IMR-90 (cell line): Measurements from ENCODE around the gene SLC44A4. TPM values are rescaled to one million over a fixed set of nuclear protein-coding genes. Genes with fewer than 3 reads are reported as not detected.

Experiments used
- ATAC-seq: fragments of 200-7000 bp; cut with Tn5 transposase; 2 replicates; pipeline ENCODE4 v1.9.1; 2020; ENCODE audit warnings: low read depth, mild to moderate bottlenecking, moderate library complexity
- BruUV-seq: library from RNA; stranded (reverse); fragments of 400-500 nt; replicated peaks from 2 replicates; lab custom pipeline; 2021; lab: Mats Ljungman, UMichigan
- CTCF ChIA-PET: fragments of 300-600 bp; formaldehyde crosslinking; extraction: SDS; loops from one replicate; lab custom pipeline; 2021; ENCODE audit warnings: antibody characterized with exemption; lab: Yijun Ruan, JAX
- POLR2A ChIA-PET: fragments of 300-600 bp; sonication (Branson Sonifier 250); formaldehyde crosslinking; loops from one replicate; lab custom pipeline; 2022; ENCODE audit warnings: antibody characterized with exemption; ENCODE audit not compliant: unreplicated experiment; lab: Charles Lee
- DNase-seq: peaks from one replicate; pipeline ENCODE4 v3.0.0; 2013
- H2AFZ ChIP-seq: replicated peaks from 2 replicates; pipeline ENCODE3; 2013; ENCODE audit warnings: low read length, mild to moderate bottlenecking; ENCODE audit not compliant: poor library complexity
- H2AK5ac ChIP-seq: 2 replicates; pipeline ENCODE4 v1.6.1; 2013; ENCODE audit warnings: low read depth, low read length, inconsistent platforms
- H2AK9ac ChIP-seq: replicated peaks from 2 replicates; pipeline ENCODE3; 2013; ENCODE audit warnings: mild to moderate bottlenecking, low read depth, low read length, moderate library complexity; ENCODE audit not compliant: poor library complexity
- H2BK120ac ChIP-seq: 2 replicates; pipeline ENCODE4 v1.6.1; 2013; ENCODE audit warnings: low read depth, low read length, inconsistent platforms
- H2BK15ac ChIP-seq: 3 replicates; pipeline ENCODE4 v1.6.1; 2013; ENCODE audit warnings: low read depth, low read length, inconsistent platforms
- H2BK20ac ChIP-seq: 2 replicates; pipeline ENCODE4 v1.6.1; 2013; ENCODE audit warnings: low read depth, mild to moderate bottlenecking, inconsistent platforms, low read length, moderate library complexity
- H2BK5ac ChIP-seq: 2 replicates; pipeline ENCODE4 v1.6.1; 2013; ENCODE audit warnings: mild to moderate bottlenecking, low read depth, low read length, inconsistent platforms; ENCODE audit not compliant: poor library complexity, severe bottlenecking
- H3K14ac ChIP-seq: replicated peaks from 2 replicates; pipeline ENCODE4 v1.6.1; 2013; ENCODE audit warnings: low read depth, low read length, inconsistent platforms
- H3K18ac ChIP-seq: 2 replicates; pipeline ENCODE4 v1.6.1; 2013; ENCODE audit warnings: low read depth, low read length, control low read depth
- H3K23ac ChIP-seq: 2 replicates; pipeline ENCODE4 v1.6.1; 2013; ENCODE audit warnings: low read depth, low read length, inconsistent platforms
- H3K27ac ChIP-seq: 2 replicates; pipeline ENCODE4 v1.5.1; 2013; ENCODE audit warnings: mild to moderate bottlenecking, control low read depth, low read length; ENCODE audit not compliant: insufficient read depth
- H3K27me3 ChIP-seq: 2 replicates; pipeline ENCODE4 v1.6.1; 2013; ENCODE audit warnings: low read length; ENCODE audit not compliant: control insufficient read depth, insufficient read depth
- H3K36me3 ChIP-seq: 2 replicates; pipeline ENCODE4 v1.6.1; 2013; ENCODE audit warnings: low read length, mixed read lengths; ENCODE audit not compliant: control insufficient read depth, insufficient read depth
- H3K4ac ChIP-seq: 2 replicates; pipeline ENCODE4 v1.6.1; 2013; ENCODE audit warnings: low read depth, low read length, inconsistent platforms
- H3K4me1 ChIP-seq: 2 replicates; pipeline ENCODE4 v1.6.1; 2013; ENCODE audit warnings: low read length, mixed read lengths; ENCODE audit not compliant: control insufficient read depth, insufficient read depth
- H3K4me2 ChIP-seq: 2 replicates; pipeline ENCODE4 v1.6.1; 2013; ENCODE audit warnings: low read depth, mild to moderate bottlenecking, control low read depth, low read length, moderate library complexity
- H3K4me3 ChIP-seq: 2 replicates; pipeline ENCODE4 v1.5.1; 2013; ENCODE audit warnings: low read depth, mild to moderate bottlenecking, control low read depth, low read length, moderate library complexity; ENCODE audit not compliant: insufficient read depth
- H3K56ac ChIP-seq: 2 replicates; pipeline ENCODE4 v1.6.1; 2013; ENCODE audit warnings: low read length, inconsistent platforms; ENCODE audit not compliant: insufficient read depth; ENCODE audit errors: extremely low read depth
- H3K79me1 ChIP-seq, 2 experiments: 2 replicates each; pipeline ENCODE4 v1.6.1; 2013; ENCODE audit warnings: low read length in 2 of 2, inconsistent platforms in 1 of 2, low read depth in 1 of 2
- H3K9ac ChIP-seq: 2 replicates; pipeline ENCODE4 v1.6.1; 2013; ENCODE audit warnings: low read depth, low read length, control low read depth
- H3K9me1 ChIP-seq: 2 replicates; pipeline ENCODE4 v1.6.1; 2013; ENCODE audit warnings: low read length, inconsistent platforms; ENCODE audit not compliant: insufficient read depth
- H3K9me3 ChIP-seq: 2 replicates; pipeline ENCODE4 v1.6.1; 2013; ENCODE audit warnings: low read length; ENCODE audit not compliant: control insufficient read depth, insufficient read depth
- H4K20me1 ChIP-seq: 2 replicates; pipeline ENCODE4 v1.6.1; 2013; ENCODE audit warnings: low read length, inconsistent platforms; ENCODE audit not compliant: insufficient read depth
- H4K5ac ChIP-seq: 2 replicates; pipeline ENCODE4 v1.6.1; 2013; ENCODE audit warnings: mild to moderate bottlenecking, low read depth, low read length, control low read depth
- H4K8ac ChIP-seq, 2 experiments: 2 replicates each; pipeline ENCODE4 v1.6.1; 2013; ENCODE audit warnings: low read depth in 2 of 2, low read length in 2 of 2, control low read depth in 1 of 2, inconsistent platforms in 1 of 2
- H4K91ac ChIP-seq: 2 replicates; pipeline ENCODE4 v1.6.1; 2013; ENCODE audit warnings: low read depth, low read length, inconsistent platforms; ENCODE audit not compliant: insufficient read depth
- BHLHE40 ChIP-seq: fragments of 150-350 bp; IDR thresholded peaks from 2 replicates; pipeline ENCODE4 v1.6.1; 2016; ENCODE audit warnings: mild to moderate bottlenecking, low read depth, low read length
- FOS ChIP-seq: fragments of 150-350 bp; IDR thresholded peaks from 2 replicates; pipeline ENCODE4 v1.6.1; 2016; ENCODE audit warnings: low read depth, low read length
- MAFK ChIP-seq: IDR thresholded peaks from 2 replicates; pipeline ENCODE4 v1.6.1; 2012; ENCODE audit warnings: low read depth, low read length, improper control_type of control experiment
- WGBS, 2 experiments: methylation state at CpG; one replicate each; pipeline versions ENCODE4 v1.1.5 to v1.1.7; 2013; ENCODE audit warnings: missing lambda C conversion rate in 2 of 2; ENCODE audit not compliant: insufficient read length in 1 of 2; ENCODE audit errors: extremely low coverage in 2 of 2; 5-methylcytosine and 5-hydroxymethylcytosine counted together
- dilution Hi-C: fragments of 300-500 bp; cut with HindIII; formaldehyde crosslinking; loops from one replicate; pipeline ENCODE4 v1.14.3; 2018; ENCODE audit warnings: low sequenced_read_pairs; ENCODE audit not compliant: unreplicated experiment
- in situ Hi-C: fragments of 300-500 bp; cut with MboI; formaldehyde crosslinking; loops from 3 replicates; pipeline ENCODE4 v1.14.3; 2019; ENCODE audit warnings: low sequenced_read_pairs, inconsistent platforms, mixed read lengths
- intact Hi-C: fragments of 100-400 bp; cut with micrococcal nuclease; formaldehyde crosslinking; loops from 2 replicates; pipeline ENCODE4 v1.10.0; 2022
- polyA plus RNA-seq, 3 experiments: library from polyadenylated mRNA; depleted of rRNA; stranded (reverse); fragments of >200 nt; gene quantifications; 2 replicates each; pipeline ENCODE4 v1.2.3, GENCODE V29; 2012; ENCODE audit warnings: low replicate concordance in 1 of 3
- total RNA-seq: library from RNA; depleted of rRNA; stranded (reverse); fragments of >200 nt; gene quantifications from 2 replicates; pipeline ENCODE4 v1.2.3, GENCODE V29; 2012

SLC44A4 gene
- total and polyA plus RNA-seq, 2 of the 4 experiments (the other 2 are of a cell fraction) = 0.14 to 0.36 TPM

DNA sequence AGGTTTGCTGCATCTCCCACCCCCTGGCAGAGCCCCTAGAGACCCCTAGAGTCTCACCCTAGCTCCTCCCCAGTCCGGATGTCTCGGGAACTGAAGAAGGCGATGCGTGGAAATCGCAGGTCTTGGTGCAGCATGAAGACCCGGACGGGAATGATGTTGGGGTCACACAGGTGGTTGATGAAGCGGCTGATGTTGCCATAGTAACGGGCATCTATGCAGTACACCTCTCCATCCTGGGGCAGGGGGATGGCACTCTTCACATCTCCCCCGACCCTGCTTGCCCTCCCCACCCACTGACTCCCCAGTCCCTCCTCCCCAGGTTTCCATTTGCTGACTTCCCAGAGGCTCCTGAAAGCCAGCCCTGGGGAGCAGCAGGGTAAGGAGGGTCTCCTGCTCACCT lies 1.8 kb upstream of the SLC44A4 start:
- no peak overlapping the region for H4K5ac ChIP-seq
- no peak for ATAC-seq
- H3K4me3 ChIP-seq = no peak overlapping the region
- intact Hi-C loops (no loop called here), dilution Hi-C loops (no loop called here), in situ Hi-C loops (no loop called here)
- DNase-seq = no peak
- TF ChIP-seq MAFK (no peak), BHLHE40 (no peak), FOS (no peak)
- no peaks in the 10 kb centered on the region for H3K27me3 ChIP-seq
- H4K91ac ChIP-seq = no peak overlapping the region
- H3K4me2 ChIP-seq = no peak overlapping the region
- H2BK20ac ChIP-seq = no peak overlapping the region
- H2AK5ac ChIP-seq = no peak overlapping the region
- no peaks in the 10 kb centered on the region for H3K9me3 ChIP-seq
- no peak overlapping the region for H2BK15ac ChIP-seq
- H3K14ac ChIP-seq = no peak overlapping the region
- H3K27ac ChIP-seq = no peak overlapping the region
- H3K4ac ChIP-seq = no peak overlapping the region
- H3K9ac ChIP-seq = no peak overlapping the region
- no peak overlapping the region for H2BK120ac ChIP-seq
- H3K36me3 ChIP-seq = peaks cover 52% of the 10 kb centered on the region
- CTCF ChIA-PET = no interaction called here
- 0 out of 2 replicates have a peak, but pooled peaks cover 2% of the 10 kb centered on the region for H3K9me1 ChIP-seq
- no peak overlapping the region for H2BK5ac ChIP-seq
- WGBS, 2 experiments = 80% methylated on average over 4 of the region's 10 CpGs; no CpG with 5 or more reads in 1 of the 2 experiments
- H3K4me1 ChIP-seq = peaks cover 4% of the 10 kb centered on the region
- H2AK9ac ChIP-seq = no peak overlapping the region
- 0 out of 2 replicates have a peak, but pooled peaks cover 2% of the 10 kb centered on the region for H4K20me1 ChIP-seq
- H2AFZ ChIP-seq = no peak overlapping the region
- no TSS peak for BruUV-seq
- H3K18ac ChIP-seq = no peak overlapping the region
- no peak overlapping the region for H3K23ac ChIP-seq
- H3K79me1 ChIP-seq = no peaks in the 10 kb centered on the region
- POLR2A ChIA-PET = no interaction called here
- H4K8ac ChIP-seq = no peak overlapping the region
- no peak overlapping the region for H3K56ac ChIP-seq
